ENCODE measurements around the gene NFIB.

The NFIB gene

DNA sequence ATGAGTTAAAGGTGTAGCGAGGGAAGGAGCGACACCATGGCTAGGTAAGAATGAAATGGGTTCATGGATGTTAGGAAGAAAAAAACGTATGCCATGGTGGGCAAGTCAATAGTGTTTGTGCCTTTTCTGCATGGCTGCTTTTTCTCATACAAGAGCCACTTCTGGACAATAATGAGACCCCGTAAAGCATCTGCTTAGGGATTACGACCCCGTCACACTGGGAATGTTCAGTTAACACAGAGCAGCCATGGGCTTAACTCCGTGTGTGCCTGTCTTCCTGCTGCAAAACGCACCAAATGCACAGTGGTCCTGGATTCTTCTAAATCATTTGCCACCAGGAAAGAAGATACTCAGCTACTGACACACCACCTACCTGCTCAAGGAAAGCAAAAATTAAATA lies 81.8 kb downstream of the NFIB start:
- TF ChIP-seq CTCF (conservative IDR thresholded peaks at IDR 0.05; ENCODE audit: low read length), result no peak
- no peak overlapping the region for H3K4me3 ChIP-seq (ENCODE audit: low read length)
- no peak for DNase-seq (ENCODE audit: low read depth)

DNA sequence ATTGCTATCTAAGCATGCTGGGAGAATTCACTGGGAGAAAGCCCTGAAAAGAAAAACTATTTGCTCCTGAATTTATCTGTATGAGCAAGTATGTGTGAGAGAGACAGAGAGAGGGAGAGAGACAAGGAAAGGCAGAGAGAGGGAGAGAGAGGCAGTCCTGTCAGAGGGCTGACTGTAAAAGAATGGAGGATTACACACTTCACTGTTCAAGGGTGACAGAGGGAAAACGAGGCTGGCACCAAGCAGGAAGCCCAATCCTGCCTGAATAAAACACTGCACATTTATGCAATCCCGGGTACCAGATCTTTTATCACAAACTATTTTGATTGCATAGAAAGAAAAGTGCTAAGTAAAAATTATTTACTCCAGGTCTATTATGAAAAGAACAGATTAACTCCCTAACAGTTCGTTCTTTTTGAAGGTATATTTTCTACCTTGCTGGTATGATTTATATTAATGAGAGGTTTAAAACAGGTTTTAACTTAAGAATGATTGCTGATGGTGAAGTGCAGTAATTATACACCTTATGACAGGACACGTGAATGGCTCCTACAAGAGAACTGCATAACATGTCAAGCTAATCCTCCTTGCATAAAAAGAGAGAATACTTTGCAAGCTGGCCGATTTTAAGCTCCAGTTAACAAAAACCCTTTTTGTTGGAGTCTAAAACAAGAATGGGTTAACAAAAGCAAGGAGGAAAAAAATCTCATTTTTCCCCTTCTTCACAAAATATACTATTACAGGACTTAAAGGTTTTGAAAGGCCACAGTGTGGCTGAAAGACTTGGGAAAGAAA lies 82.5 kb downstream of the NFIB start:
- no peak overlapping the region for H3K4me3 ChIP-seq (ENCODE audit: low read length)
- DNase-seq (ENCODE audit: low read depth), result no peak
- TF ChIP-seq CTCF (conservative IDR thresholded peaks at IDR 0.05; ENCODE audit: low read length), result no peak

- no peak overlapping the region for H3K4me3 ChIP-seq (ENCODE audit: low read length)
- TF ChIP-seq CTCF (conservative IDR thresholded peaks at IDR 0.05; ENCODE audit: low read length), result no peak
- DNase-seq (ENCODE audit: low read depth), result no peak
Observed at GRCh38 chr9:14228602-14229001, 85.3 kb downstream of the NFIB start.

DNA sequence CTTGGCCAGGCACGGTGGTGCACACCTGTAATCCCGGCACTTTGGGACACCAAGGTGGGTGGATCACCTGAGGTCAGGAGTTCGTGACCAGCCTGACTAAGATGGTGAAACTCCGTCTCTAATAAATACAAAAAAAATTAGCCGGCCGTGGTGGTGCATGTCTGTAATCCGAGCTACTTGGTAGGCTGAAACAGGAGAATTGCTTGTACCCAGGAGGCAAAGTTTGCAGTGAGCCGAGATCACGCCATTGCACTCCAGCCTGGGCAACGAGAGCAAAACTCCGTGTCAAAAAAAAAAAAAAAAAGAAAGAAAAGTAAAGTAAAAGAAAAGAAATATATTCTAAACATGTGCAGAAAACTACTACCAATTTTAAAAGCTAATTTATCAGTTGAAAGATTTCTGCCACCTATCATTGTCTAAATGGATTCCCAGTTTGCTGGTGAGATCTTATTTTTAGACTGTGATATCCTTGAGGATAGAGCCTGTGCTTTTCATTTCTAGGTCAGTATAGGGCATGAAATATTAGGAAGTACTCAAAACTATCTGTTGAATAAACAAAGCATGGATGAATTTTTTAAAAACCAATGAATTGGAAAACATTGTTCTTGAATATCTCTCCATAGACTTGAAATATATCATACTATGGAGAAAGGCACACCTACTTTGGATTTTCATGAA lies 86.9 kb downstream of the NFIB start:
- H3K4me3 ChIP-seq (ENCODE audit: low read length), result no peak overlapping the region
- no peak for DNase-seq (ENCODE audit: low read depth)
- TF ChIP-seq CTCF (conservative IDR thresholded peaks at IDR 0.05; ENCODE audit: low read length), result no peak

DNA sequence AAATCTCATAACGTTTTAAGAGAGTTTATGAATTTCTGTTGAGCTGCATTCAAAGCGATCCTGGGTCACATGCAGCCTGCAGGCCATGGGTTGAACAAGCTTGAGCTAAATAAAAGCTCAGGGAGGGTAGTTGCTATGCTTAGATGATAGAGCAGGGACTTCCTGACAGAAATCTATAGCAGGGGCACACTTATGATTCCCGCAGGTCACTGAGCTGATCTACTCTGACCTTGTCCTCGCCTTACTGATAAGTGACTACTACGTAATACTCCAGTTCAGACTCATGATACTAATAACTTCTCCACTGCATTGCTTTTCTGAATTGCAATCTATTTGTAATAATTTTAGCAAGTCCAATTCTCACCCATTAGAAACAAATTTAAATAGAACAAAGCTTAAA lies 90.9 kb downstream of the NFIB start:
- no peak for DNase-seq (ENCODE audit: low read depth)
- no peak for TF ChIP-seq CTCF (conservative IDR thresholded peaks at IDR 0.05; ENCODE audit: low read length)
- no peak overlapping the region for H3K4me3 ChIP-seq (ENCODE audit: low read length)

DNA sequence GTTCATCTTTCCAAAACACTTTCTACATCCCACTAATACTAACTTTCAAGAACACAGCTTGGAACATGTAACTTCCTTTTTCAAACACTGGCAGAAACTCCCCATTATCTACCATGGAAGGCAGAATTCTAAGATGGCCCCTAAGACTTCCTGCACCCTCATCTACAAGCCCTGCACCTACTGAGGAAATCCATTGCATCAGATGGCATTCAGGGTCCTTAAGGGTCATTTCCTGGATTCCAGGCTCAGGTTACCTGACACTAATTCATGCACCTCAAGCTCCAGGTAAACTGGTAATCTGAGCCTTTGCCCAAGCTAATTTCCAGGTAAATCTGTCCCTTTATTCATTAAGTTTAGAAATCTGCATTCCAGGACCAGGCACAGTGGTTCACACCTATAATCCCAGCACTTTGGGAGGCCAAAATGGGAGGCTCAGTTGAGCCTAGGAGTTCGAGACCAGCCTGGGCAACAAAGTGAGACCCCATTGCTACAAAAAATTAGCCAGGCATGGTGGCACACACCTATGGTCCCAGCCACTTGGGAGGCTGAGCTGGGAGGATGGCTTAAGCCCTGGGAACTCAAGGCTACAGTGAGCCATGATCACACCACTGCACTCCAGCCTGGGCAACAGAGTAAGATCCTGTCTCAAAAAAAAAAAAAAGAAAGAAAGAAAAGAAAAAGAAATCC lies 91.6 kb downstream of the NFIB start:
- TF ChIP-seq CTCF (conservative IDR thresholded peaks at IDR 0.05; ENCODE audit: low read length), result no peak
- no peak overlapping the region for H3K4me3 ChIP-seq (ENCODE audit: low read length)
- no peak for DNase-seq (ENCODE audit: low read depth)
